GM21717 (cell line): ENCODE results near the gene VPS54.
"Not testable (repeated sequence)": the region's sequence is repeated elsewhere in the genome, so short reads cannot be mapped to it uniquely, and the experiment has no call there.

Experiments
- ATAC-seq: cut with Tn5 transposase; IDR thresholded peaks from one replicate; pipeline ENCODE4 v1.9.1; 2021; ENCODE audit warnings: mild to moderate bottlenecking, moderate library complexity; ENCODE audit not compliant: unreplicated experiment

Gene VPS54

DNA sequence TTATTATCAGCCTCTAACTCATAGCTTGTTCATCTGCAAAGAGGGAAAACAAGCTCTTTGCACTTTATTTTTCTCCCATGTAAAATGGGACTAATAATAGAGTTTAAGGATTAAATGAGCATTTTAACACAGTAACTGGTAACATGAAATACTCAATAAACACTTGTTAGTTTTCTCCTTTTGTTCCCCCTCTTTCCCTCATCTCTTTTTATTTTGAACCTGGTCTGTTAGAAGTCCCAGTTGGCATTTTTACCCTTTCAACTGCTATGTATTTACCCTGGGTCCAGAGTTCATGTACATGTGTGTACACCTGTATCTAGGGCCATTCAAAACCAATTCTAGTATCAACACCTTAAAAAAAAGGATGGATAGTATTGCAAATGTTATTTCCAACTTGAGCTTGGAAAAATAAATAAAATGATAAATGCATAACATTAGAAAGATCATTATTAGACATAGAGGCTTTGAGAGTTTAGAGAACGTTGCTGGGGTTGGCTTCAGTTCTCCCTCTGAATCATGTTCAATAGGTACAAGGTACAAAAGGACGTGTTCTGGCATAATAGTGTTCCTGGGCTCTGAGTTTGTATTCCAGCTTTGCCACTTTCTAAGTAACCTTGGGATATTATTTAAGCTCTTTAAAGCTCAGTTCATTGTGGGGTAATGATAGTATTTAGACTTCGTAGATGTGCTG is 5.2 kb upstream of the VPS54 start:
- no peak for ATAC-seq

DNA sequence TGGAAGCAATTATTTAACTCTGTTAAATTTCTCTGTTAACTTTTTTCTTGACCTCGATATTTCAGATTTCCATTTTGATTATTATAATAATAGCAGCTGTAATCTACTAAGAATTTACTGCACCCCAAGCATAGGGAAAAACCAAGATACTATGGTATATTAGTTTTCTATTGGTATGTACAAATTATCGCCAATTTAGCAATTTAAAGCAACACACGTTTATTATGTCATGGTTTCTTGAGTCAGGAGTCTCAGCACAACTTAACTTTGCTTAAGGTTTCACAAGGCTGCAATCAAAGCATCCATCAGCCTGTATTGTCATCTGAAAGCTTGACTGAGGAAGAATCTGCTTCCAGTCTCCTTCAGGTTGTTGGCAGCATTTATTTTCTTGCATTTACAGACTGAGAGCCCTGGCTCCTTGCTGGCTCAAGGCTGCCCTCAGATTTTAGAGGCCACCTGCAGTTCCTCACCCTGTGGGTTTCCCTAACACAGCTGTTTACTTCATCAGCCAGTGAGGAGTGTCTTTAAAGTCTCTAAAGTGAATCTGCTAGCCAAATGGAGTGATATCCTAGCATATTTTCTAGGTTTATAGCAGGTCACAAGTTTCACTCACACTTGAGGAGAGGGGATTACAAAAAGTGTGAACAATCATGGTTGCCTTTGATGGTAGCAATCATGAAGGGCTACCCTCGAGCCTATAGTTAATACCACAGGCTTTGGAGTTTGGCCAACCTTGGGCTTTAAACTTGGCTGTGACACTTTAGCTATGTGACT is 4.4 kb upstream of the VPS54 start:
- ATAC-seq, result no peak

GRCh38 chr2:64021578-64021977 is 2.4 kb upstream of the VPS54 start:
- no peak for ATAC-seq

GRCh38 chr2:64019975-64020528 is 824 bp upstream of the VPS54 start:
- ATAC-seq, result no peak

DNA sequence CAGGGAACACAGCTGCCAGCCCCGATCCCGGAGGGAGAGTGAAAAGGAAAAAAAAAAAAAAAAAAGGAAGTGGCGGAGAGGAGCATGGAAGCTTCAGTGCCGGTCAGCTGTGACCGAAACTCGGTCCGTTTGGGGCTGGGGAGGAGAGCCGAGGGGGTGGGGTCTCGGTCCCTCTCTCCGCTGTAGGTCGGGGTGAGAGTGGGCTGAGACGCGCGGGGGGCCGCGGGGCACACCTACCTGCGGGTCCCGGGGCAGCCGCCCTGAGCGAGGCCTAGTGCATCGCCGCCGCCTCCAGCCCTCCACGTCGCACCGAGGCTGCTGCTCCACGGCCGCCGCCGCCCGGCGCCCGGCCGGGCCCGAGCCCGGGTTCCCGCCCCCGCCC is 536 bp downstream of the VPS54 start:
- peak; percentile 43 for ATAC-seq

DNA sequence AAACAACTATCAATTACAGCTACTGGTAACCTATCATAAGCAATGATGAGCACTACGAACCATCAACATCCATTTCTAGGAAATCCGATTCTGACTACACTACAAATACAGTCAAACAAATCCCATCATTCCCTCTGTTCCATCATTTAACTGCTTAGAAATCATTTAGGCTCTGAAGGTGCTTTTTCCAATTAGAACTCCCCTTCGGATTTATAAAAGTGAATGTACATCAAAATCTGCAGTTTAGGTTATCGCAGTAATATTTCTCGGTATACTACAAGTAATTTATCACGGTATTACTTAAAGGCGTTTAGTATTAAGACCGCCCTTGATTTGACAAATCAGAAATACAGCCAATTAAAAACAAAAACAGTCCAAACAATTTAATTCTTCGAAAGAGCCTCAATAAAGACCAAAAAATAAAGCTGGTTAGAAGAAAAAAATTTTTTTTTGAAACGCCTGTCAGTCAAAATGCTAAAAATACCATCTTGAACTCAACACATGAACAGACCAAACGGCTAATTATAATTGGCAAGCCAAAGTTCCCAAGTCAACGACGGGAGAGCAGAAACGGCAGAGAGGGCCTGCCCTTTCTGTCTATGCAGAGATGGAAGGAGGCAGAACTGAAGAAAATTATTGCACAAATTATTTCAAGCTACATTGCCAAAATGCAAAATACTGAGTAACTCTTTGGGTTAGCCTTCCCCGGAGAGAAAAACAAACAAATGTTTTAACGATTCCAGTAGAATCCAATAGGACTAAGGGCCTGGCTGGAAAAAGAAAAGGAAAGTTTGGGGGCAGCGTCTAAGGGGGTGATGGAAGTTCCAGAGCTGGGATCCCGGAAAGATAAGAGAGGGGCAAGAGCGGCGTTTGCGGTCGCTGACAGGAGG is 1.2 kb downstream of the VPS54 start:
- ATAC-seq, result no peak

DNA sequence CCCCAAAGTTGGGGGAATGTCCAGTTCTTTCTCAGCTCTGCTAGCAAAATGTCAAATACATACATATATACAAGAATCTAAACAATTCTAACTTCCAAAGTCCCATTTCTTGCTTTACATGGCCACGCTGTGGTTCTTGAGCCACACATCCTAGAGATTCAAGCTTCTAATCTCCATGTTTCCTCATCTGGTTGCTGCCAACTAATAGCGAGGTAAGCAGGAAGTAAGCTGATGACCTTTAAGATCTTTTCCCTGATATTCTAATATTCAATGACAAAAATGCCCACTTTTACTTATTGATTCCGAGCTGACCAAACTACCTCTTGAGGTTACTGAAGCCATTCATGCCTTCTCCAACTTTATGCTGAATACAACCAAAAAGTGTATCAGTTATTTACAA is 3.3 kb downstream of the VPS54 start:
- no peak for ATAC-seq

DNA sequence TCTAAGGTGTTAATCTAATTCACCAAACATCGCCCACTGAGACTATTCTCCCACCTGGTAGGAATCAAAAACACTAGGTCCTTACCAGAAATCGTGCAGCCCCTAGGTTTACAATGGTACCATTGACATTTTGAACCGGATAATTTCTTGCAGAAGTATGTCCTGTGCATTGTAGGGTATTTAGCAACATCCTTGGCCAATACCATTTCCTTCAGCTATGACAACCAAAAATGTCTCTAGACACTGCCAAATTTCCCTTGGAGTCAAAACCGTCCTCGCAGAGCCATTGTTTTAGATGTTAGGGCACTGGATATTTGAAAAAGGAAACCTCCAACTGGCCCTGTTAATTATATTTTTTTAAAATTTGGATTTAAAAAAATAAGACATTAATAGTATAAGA is 3.8 kb downstream of the VPS54 start:
- no peak for ATAC-seq

DNA sequence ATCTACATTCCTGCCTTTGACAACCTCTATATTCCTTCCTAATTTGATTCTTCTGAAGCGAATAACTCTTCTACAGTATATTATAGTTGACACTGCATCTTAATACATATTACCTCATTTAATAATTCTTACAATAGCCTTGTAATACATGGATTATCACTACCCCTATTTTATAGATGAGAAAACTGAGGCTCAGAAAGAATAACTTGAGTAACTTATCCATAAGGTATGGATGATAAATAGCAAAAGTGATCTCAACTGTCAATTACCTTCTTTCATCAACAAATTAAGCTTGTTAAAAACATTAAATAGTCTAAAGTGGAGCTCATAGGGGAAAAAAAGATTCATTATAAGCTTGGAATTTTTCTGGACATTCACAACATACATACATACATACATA is 4.6 kb downstream of the VPS54 start:
- no peak for ATAC-seq

DNA sequence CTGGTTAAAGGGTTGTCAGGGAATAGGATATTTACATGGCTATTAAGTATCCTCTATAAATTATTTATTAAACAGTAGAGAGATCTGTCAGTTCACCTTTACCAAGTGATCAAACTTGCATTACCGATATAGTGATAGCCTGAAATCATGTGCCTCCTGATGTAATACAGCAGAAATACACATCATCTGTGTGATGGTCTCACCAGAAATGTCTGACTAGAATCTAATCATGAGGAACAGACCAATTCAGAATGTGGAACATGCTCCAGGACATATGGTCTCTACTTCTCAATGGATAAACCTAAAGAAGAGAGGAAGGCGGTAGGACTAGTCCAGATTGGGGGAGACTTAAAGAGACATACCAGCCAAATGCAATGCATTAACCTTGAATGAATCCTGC is 6.2 kb downstream of the VPS54 start:
- no peak for ATAC-seq

- no peak for ATAC-seq
Observed at GRCh38 chr2:64012115-64012514, 7.1 kb downstream of the VPS54 start.

- no peak for ATAC-seq
Observed at GRCh38 chr2:64008434-64009009, 10.7 kb downstream of the VPS54 start.

GRCh38 chr2:64007924-64008323 is 11.3 kb downstream of the VPS54 start:
- no peak for ATAC-seq

DNA sequence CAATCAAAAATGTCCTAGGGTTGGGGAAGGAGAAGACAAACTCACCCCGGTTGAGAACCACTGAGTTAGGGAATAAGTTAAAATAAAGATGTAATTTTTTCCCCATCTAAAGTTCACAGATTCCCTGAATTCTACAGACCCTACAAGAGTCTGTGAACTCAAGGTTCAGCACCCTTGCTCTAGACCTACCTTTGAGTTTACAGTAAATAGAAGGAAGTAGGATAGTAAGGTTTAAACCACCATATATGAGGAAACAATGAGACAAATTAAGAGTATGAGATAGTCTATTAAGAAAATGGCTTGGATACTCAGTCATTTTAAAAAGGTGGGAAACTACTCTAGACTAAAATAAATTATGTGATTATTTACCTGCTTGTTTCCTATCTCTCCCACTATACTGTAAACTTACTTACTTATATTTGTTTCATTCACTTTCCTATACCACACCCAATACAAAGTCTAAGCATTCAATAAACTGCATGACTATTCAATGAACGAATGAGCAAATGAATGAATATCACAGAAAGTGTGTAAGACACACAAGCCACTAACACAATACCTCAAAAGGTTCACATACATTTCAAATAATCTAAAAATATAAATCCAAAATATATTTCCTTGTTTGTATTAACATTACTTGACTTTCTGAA is 13.4 kb downstream of the VPS54 start:
- ATAC-seq, result no peak

DNA sequence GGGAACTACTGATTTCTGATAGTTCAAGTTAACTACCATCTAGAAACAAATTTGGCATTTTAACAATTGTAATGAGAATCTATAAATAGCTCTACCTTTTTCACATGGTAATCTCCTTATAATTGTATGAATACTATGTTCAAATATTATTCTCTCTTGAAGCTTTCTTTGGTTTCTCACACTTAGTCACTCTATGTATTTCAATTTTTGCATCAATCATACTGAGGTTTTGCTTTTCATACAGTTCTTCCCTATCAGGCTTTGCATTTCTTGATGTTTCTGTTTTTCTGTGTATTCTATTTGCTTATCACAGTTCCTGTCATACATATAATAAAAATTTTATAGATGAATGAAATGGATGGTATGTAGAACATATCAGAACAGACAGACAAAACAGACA is 16.0 kb downstream of the VPS54 start:
- ATAC-seq, result no peak

DNA sequence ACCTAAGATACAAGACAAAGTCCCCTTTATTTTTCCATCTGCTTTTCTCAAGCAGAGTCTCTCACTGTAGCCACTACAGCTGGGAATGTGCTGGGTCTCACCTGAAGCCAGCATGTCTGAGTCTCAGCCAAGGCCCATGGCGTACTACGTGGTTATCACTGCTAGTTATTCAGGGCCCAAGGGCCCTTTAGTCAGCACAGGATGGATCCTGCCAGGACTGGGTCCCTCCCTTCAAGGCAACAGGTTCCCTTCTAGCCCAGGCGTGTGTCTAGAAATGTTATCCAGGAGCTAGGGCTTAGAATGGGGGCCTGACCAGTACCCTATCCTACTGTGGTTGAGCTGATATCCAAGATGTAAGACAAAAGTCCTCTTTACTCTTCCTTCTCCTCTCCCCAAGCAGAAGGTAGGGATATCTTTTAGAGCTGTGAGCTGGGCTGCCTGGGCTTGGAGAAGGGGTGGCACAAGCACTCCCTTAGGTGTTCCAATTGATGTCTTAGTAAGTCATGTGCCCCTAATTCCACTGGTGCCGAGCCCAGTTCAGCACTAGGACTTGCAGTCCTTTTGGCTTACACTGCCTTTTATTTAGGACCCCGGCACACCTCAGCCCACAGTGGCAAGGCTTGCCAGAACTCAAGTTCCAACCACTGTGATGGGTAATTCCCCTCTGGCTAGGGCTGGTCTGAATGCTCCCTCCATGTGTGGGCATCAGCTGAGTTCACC is 17.7 kb downstream of the VPS54 start:
- no peak for ATAC-seq

GRCh38 chr2:64000630-64001381 is 18.4 kb downstream of the VPS54 start:
- no peak for ATAC-seq

DNA sequence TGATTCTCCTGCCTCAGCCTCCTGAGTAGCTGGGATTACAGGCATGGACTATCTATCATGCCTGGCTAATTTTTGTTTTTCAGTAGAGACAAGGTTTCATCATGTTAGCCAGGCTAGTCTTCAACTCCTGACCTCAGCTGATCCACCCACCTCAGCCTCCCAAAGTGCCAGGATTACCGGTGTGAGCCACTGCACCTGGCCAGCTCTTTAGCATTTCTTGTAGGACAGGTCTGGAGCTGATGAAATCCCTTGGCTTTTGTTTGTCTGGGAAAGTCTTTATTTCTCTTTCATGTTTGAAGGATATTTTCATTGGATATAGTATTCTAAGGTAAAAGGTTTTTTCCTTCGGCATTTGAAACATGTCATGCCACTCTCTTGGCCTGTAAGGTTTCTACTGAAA is 20.2 kb downstream of the VPS54 start:
- no peak for ATAC-seq

DNA sequence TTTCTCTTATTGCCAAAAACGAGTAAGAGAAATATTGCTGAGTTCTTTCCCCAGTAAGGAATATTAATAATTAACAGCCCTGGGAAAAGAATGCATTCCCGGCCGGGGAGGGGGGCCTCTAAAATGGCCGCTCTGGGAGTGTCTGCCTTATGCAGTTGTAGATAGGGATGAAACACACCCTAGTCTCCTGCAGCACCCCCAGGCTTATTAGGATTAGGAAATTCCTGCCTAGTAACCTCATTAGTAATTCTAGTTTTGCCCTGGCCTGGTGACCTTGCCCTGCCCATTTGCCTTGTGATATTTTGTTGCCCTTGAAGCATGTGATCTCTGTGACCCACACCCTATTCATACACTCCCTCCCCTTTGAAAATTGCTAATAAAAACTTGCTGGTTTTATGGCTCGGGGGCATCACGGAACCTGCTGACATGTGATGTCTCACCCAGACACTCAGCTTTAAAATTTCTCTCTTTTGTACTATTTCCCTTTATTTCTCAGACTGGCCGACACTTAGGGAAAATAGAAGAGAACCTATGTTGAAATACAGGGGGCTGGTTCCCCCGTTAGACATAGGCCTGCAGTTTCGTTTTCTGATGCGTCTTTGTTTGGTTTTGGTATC is 22.5 kb downstream of the VPS54 start:
- not testable (repeated sequence) for ATAC-seq
